HPDE6-E6E7 (cell line): ENCODE results near the gene GTF2F2.
"Not testable (repeated sequence)": the region's sequence is repeated elsewhere in the genome, so short reads cannot be mapped to it uniquely, and the experiment has no call there.

Source experiments
- DNase-seq: peaks from one replicate; pipeline ENCODE4 v3.0.0; 2011; ENCODE audit warnings: missing footprints; ENCODE audit errors: extremely low spot score

The GTF2F2 gene

GRCh38 chr13:45178349-45179162 is 58.2 kb downstream of the GTF2F2 start:
- DNase-seq = no peak

- DNase-seq = no peak
Measured at GRCh38 chr13:45179428-45179827, 59.1 kb downstream of the GTF2F2 start.

GRCh38 chr13:45180303-45180702 is 60.0 kb downstream of the GTF2F2 start:
- DNase-seq = no peak

GRCh38 chr13:45180713-45181601 is 60.6 kb downstream of the GTF2F2 start:
- DNase-seq = no peak

DNA sequence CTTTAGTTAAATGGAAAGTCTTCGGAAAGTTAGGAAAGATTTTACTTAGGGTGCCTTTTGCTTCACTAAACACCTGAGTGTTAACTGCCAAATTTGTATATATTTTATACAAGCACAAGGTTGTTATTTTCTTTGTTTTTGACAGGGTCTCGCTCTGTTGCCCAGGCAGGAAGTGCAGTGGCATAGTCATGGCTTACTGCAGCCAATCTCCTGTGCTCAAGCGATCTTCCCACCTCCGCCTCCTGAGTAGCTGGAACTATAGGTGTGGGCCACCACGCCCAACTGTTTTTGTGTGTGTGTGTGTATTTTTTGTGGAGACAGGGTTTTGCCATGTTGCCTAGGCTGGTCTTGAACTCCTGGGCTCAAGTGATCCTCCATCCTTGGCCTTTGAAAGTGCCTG is 64.4 kb downstream of the GTF2F2 start:
- DNase-seq = no peak

DNA sequence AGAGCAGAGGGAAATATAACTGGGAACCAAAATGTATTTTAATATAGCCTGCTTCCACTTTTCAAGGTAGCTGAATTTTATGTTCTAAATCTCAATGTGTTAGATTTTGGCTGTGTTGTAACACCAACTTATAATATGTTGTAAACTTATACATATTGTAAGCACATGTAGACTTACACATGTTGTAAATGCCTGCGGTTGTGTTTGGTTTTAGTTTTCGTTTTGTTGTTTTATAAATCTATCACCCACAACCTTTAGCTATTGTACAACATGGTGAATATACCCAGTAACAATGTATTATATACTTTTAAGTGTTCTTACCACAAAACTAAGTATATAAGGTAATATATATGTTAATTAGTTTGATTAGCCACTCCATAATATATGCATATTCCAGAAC is 65.0 kb downstream of the GTF2F2 start:
- DNase-seq = no peak

- not testable (repeated sequence) for DNase-seq
Measured at GRCh38 chr13:45189077-45189476, 68.8 kb downstream of the GTF2F2 start.

DNA sequence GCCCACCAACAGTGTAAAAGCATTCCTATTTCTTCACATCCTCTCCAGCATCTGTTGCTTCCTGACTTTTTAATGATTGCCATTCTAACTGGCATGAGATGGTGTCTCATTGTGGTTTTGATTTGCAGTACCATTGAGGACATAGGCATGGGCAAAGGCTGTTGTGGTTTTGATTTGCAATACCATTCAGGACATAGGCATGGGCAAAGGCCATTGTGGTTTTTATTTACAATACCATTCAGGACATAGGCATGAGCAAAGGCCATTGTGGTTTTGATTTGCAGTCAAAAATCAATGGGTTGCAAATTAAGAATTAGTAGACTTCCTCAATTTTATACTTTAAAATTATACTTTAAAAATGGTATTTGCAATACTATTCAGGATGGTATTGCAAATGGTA is 69.2 kb downstream of the GTF2F2 start:
- not testable (repeated sequence) for DNase-seq

DNA sequence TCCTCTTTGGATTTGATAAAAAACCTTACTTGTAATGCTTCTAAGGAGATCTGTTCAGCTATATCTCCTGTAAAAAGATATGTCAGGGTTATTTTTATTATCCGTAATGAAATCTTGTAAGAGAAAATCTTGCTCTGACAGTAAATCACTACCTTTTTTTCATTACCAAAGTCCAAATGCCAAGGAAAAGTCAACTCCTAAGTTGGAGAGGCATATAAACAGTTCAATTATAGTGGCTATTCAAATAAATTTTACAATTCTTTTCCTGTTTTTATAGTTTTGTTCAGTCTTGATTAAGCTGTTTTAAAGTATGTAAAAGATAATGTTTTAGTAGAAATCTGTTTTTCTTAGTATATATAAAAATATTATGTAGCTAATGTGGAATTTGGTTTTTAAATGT is 71.6 kb downstream of the GTF2F2 start:
- no peak for DNase-seq

GRCh38 chr13:45194081-45194939 is 74.0 kb downstream of the GTF2F2 start:
- no peak for DNase-seq

DNA sequence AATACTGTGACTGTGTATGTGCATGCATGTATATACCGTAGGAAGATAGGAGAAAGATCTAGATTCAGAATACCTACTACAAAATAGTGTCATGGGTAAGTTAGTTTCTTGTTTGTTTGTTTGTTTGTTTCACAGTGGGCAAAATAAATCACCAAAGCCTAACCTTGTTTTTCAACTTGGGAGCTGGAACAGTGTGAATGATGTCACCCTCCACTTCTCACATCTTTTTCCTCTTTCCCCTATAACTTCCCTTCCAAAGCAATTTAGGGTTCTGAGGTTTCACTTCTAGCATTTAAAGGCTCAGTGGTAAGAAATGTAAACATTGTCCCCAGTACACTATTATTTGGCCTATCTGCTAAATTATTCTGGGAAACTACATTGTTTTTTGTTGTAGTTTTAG is 75.1 kb downstream of the GTF2F2 start:
- DNase-seq = no peak

GRCh38 chr13:45196096-45196495 is 75.8 kb downstream of the GTF2F2 start:
- DNase-seq = no peak

- no peak for DNase-seq
Measured at GRCh38 chr13:45196622-45197021, 76.3 kb downstream of the GTF2F2 start.

GRCh38 chr13:45198041-45198440 is 77.7 kb downstream of the GTF2F2 start:
- no peak for DNase-seq

DNA sequence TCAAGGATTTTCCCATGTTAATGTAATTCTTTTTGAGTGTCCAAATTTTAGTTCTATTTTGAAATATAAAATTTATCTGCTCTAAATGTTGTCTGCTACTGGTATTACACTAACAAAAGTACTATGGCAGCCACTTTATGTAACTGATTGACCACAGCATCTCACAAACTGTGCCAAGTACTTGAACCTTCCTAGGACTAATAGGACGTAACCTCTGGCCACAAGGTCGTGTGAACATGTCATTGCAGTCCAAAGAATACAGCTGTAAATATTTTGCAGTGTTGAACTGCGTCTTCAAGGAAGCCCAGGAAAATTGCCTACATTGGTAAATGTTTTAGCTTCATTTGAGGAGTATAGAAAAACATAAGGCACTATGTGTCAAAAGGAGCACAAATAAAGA is 78.6 kb downstream of the GTF2F2 start:
- DNase-seq = no peak

- DNase-seq = no peak
Measured at GRCh38 chr13:45199711-45200110, 79.4 kb downstream of the GTF2F2 start.

DNA sequence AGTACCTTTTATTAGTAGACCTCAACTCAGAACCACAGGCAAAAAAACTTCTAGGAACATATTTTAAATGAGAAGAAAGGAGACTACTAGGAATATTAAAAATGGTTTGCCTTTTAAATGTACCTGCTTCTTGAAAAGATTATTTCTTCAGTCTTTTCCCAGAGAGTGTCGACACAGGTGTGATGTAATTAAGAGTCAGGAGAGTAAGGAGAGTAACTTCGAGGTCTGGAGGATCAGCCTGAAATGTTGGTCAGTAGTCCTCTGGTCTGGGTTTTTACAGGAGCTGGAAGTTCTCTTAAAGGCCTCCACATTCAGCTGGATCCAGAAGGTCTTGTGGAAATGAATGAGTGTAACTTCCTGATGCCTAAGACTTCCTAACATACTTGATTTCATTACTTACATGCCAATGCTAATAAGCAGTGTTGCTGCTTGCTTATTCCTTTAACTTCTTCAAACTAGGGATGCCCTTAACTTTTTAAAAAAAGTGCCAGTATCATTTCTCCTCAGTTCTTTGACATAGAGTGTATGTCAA is 80.5 kb downstream of the GTF2F2 start, which contains the start of gene KCTD4:
TSS of gene KCTD4 (minus strand) at position 345 of the 532 bp plus-strand sequence. CDS start 6,478 bp downstream, outside the sequence.
- DNase-seq = no peak

DNA sequence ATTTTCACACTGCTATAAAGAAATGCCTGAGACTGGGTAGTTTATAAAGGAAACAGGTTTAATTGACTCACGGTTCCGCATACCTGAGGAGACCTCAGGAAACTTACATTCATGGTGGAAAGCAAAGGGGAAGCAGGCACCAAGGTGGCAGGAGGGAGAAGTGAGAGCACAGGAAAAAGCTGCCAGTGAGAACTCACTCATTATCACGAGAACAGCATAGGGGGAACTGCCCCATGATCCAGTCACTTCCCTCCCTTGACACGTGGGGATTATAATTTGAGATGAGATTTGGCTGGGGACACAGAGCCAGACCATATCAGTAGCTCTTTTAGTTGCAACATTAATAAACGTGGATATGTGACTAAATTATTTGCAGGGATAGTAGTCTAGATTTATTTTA is 84.8 kb downstream of the GTF2F2 start:
- DNase-seq = no peak

DNA sequence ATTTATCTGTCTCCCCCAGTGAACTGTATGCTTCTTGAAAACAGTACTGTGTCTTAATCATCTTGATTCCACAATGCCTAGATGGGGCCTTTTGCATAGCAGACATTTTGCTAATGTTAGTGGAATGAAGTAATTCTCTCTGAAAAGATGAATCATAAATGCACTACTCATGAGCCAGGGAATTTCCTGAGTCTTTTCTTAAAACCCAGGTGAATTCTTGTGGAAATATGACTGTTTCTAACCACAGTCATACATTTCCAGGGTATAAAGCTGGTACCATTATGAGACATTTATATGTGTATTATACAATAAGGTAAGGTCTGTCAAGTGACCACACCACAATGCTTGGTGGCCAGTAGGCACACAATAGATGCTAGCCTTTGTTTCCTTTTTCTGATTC is 86.0 kb downstream of the GTF2F2 start:
- peak; percentile 25 for DNase-seq

- no peak for DNase-seq
Measured at GRCh38 chr13:45207319-45207718, 87.0 kb downstream of the GTF2F2 start.

- no peak for DNase-seq
Measured at GRCh38 chr13:45208132-45208531, 87.8 kb downstream of the GTF2F2 start.

DNA sequence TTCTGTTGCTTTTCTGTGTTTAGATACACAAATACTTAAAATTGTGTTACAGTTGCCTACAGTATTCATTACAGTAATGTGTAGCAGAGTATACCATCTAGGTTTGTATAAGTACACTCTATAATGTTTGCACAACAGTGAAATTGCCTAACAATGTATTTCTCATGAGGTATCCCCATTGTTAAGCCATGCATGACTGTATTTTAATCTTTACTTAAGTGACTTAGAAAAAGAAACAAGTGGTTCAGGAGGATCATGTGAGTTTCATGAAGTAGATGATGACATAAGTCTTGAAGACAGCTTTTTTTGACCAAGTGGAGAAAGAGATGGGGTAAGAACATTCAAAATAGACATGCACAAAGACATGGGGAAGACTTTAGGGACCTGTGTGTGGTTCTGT is 88.9 kb downstream of the GTF2F2 start:
- no peak for DNase-seq
